GM21360 (cell line): Measurements from ENCODE around the gene SBNO2.
A peak's percentile ranks its signal among the peaks of the same experiment; 100 is the strongest.
"Not testable (repeated sequence)": the region's sequence is repeated elsewhere in the genome, so short reads cannot be mapped to it uniquely, and the experiment has no call there.

Experiments
- ATAC-seq: cut with Tn5 transposase; IDR thresholded peaks from one replicate; pipeline ENCODE4 v1.9.1; 2021; ENCODE audit warnings: mild to moderate bottlenecking, moderate library complexity; ENCODE audit not compliant: unreplicated experiment

Gene SBNO2

GRCh38 chr19:1173845-1174809, at the start of gene SBNO2:
SBNO2 (minus strand) TSS chr19:1174268; CDS start chr19:1154276, 19,992 bp downstream.
- ATAC-seq, result peak; percentile 56

GRCh38 chr19:1223018-1223855, 49.2 kb upstream of the SBNO2 start:
- ATAC-seq, result no peak

- no peak for ATAC-seq
These were observed 48.3 kb upstream of the SBNO2 start for GRCh38 chr19:1222394-1222793.

GRCh38 chr19:1221904-1222255, 47.8 kb upstream of the SBNO2 start:
- ATAC-seq, result no peak

GRCh38 chr19:1220976-1221903, 47.2 kb upstream of the SBNO2 start:
- no peak for ATAC-seq

- no peak for ATAC-seq
These were observed 46.4 kb upstream of the SBNO2 start for GRCh38 chr19:1220477-1220930.

- no peak for ATAC-seq
These were observed 45.9 kb upstream of the SBNO2 start for GRCh38 chr19:1219786-1220476.

GRCh38 chr19:1218751-1219567, 44.9 kb upstream of the SBNO2 start:
- no peak for ATAC-seq

- no peak for ATAC-seq
These were observed 43.3 kb upstream of the SBNO2 start for GRCh38 chr19:1217366-1217765.

- ATAC-seq, result no peak
These were observed 42.7 kb upstream of the SBNO2 start for GRCh38 chr19:1216756-1217155.

GRCh38 chr19:1214862-1215731, 41.0 kb upstream of the SBNO2 start:
- no peak for ATAC-seq

GRCh38 chr19:1214299-1214861, 40.3 kb upstream of the SBNO2 start:
- no peak for ATAC-seq

- ATAC-seq, result no peak
These were observed 39.6 kb upstream of the SBNO2 start for GRCh38 chr19:1213391-1214286.

GRCh38 chr19:1211494-1212234, 37.6 kb upstream of the SBNO2 start:
- no peak for ATAC-seq

GRCh38 chr19:1210227-1210538, 36.1 kb upstream of the SBNO2 start:
- ATAC-seq, result no peak

GRCh38 chr19:1208830-1209229, 34.8 kb upstream of the SBNO2 start:
- ATAC-seq, result not testable (repeated sequence)
